Central memory CD8-positive, alpha-beta T cell (primary cell): Measurements from ENCODE around the gene FNDC3B.

Source experiments
- ATAC-seq: fragments of 150-1000 bp; cut with Tn5 transposase; replicated peaks from 2 replicates; pipeline ENCODE4 v1.10.0; 2022; ENCODE audit warnings: mild to moderate bottlenecking, moderate FRiP score, moderate number of reproducible peaks; ENCODE audit not compliant: poor library complexity, severe bottlenecking; ENCODE audit errors: extremely low read depth
- DNase-seq, 2 donors: peaks; one replicate each; pipeline ENCODE4 v3.0.0; 2021; ENCODE audit warnings: low spot score in 2 of 2
- H3K27ac Mint-ChIP-seq: one replicate; pipeline ENCODE4 v1.8.0; 2022; ENCODE audit warnings: low read depth, mild to moderate bottlenecking, moderate library complexity, mixed read lengths
- H3K27me3 Mint-ChIP-seq: one replicate; pipeline ENCODE4 v1.8.0; 2022; ENCODE audit warnings: mixed read lengths
- H3K36me3 Mint-ChIP-seq: one replicate; pipeline ENCODE4 v1.8.0; 2022; ENCODE audit warnings: mild to moderate bottlenecking, moderate library complexity, mixed read lengths; ENCODE audit not compliant: insufficient read depth
- H3K4me1 Mint-ChIP-seq: one replicate; pipeline ENCODE4 v1.8.0; 2022; ENCODE audit warnings: mixed read lengths
- H3K4me3 Mint-ChIP-seq: one replicate; pipeline ENCODE4 v1.8.0; 2022; ENCODE audit warnings: mild to moderate bottlenecking, moderate library complexity, mixed read lengths
- H3K9me3 Mint-ChIP-seq: one replicate; pipeline ENCODE4 v1.8.0; 2022; ENCODE audit warnings: mixed read lengths

Gene FNDC3B

DNA sequence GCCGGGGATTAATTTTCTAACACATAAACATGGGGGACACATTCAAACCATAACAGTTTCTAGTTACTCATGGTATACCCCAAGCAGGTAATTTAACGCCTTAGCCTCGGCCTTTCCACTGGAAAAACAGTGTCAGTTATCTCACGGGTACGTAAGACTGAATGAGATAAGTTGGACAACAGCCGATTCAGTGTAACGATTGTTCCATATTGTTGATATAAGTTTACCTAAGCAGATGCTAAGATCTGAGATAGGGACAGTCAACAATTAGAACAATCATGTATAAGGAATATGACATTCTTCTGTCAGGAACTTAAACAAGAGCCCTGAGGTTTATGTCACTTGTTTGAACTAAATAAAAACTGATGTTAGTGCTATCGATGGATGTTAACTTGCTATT, 278.1 kb downstream of the FNDC3B start:
- DNase-seq (no peak), ATAC-seq (no peak)
- Mint-ChIP-seq H3K36me3 (peaks cover 9% of the 10 kb centered on the region), H3K9me3 (no peaks in the 10 kb centered on the region), H3K4me1 (no peaks in the 10 kb centered on the region), H3K27ac (no peak overlapping the region), H3K4me3 (no peak overlapping the region), H3K27me3 (no peaks in the 10 kb centered on the region)

DNA sequence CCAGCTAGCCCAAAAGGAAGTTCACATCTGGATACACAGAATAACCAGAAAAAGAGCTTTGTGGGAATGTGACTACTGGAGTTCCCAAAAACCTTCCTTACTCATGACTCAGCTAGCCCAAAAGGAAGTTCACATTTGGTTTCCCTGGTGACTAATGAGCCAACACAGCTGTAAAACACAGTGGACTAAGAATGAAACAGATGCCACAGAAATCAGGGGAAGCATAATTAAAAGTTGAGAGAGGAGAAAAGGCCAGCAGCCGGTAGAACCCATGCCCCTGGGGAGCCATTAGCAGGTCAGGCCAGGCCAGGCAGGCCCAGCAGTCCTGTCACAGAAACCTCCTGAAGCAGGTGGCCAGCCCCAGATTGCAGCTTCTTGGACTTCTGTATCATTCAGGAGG, 278.6 kb downstream of the FNDC3B start:
- H3K27ac Mint-ChIP-seq = no peak overlapping the region
- H3K27me3 Mint-ChIP-seq = no peaks in the 10 kb centered on the region
- DNase-seq (no peak), ATAC-seq (no peak)
- H3K36me3 Mint-ChIP-seq = peaks cover 7% of the 10 kb centered on the region
- no peaks in the 10 kb centered on the region for H3K9me3 Mint-ChIP-seq
- no peaks in the 10 kb centered on the region for H3K4me1 Mint-ChIP-seq
- H3K4me3 Mint-ChIP-seq = no peak overlapping the region

DNA sequence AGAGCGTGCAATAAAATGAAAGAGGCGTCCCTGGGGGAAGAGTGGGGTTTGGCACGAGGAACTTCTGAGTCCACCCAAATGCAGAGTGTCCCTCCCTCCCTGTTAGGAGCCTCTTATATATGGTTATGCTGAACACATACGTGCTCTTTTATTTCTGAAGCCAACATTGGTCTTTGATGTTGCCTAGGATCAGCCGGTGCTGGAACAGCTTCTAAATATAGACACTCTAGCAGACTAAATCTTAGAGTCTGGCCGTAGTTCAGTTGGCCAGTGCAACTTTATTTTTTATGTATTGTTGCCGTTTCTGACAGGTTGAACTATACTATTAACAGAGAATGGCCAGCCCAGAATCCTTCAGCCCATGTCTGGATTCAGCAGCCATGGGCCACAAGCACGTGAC, 280.2 kb downstream of the FNDC3B start:
- DNase-seq = no peak
- Mint-ChIP-seq H3K4me1 (no peaks in the 10 kb centered on the region), H3K36me3 (peaks cover 12% of the 10 kb centered on the region), H3K27me3 (no peaks in the 10 kb centered on the region), H3K27ac (no peak overlapping the region), H3K4me3 (no peak overlapping the region), H3K9me3 (no peaks in the 10 kb centered on the region)
- ATAC-seq = no peak

DNA sequence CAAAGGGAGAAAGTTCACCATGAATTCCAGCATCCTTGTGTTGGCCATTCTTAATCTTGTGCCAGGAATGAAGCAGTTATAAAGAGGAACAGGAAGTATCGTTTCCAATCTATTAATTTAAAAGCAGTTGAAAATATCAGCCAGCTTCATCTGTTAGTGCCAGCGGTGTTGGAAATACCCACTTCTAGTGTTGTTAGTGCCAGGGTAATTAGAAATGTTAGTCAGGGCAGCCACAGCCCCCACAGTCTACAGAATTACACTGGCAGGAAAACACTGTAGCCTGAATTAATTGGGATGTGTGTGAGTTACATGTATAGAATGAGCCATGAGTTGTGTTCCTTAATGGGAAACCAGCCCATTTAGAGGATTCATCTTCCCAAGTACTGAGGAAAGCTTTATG, 281.1 kb downstream of the FNDC3B start:
- DNase-seq (no peak), ATAC-seq (no peak)
- peaks cover 12% of the 10 kb centered on the region for H3K36me3 Mint-ChIP-seq
- H3K4me3 Mint-ChIP-seq = no peak overlapping the region
- H3K4me1 Mint-ChIP-seq = no peaks in the 10 kb centered on the region
- H3K9me3 Mint-ChIP-seq = no peaks in the 10 kb centered on the region
- peak overlapping the region; percentile 79 for H3K27ac Mint-ChIP-seq
- no peaks in the 10 kb centered on the region for H3K27me3 Mint-ChIP-seq

DNA sequence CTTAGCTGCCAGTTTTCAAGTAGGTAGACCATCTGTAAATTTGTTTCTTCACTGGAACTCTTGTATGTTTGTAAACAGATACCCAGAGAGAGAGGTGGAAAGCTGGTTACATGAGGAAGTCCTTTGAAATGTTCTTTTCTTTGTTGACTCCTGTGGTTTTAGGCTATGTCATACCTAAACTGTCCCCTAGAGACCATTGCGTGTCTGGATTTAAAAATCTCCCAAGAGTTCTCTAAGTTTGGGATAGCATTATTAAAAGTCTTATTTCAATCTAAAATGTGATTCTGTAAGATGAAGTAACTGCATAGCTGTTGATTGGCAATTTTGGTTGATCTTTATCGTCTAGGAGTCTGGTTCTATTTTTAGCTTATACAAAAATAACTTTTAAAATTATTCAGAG, 281.7 kb downstream of the FNDC3B start:
- Mint-ChIP-seq H3K4me3 (no peak overlapping the region), H3K9me3 (no peaks in the 10 kb centered on the region), H3K36me3 (peaks cover 14% of the 10 kb centered on the region), H3K4me1 (no peaks in the 10 kb centered on the region), H3K27me3 (no peaks in the 10 kb centered on the region), H3K27ac (no peak overlapping the region)
- no peak for DNase-seq
- ATAC-seq = no peak

DNA sequence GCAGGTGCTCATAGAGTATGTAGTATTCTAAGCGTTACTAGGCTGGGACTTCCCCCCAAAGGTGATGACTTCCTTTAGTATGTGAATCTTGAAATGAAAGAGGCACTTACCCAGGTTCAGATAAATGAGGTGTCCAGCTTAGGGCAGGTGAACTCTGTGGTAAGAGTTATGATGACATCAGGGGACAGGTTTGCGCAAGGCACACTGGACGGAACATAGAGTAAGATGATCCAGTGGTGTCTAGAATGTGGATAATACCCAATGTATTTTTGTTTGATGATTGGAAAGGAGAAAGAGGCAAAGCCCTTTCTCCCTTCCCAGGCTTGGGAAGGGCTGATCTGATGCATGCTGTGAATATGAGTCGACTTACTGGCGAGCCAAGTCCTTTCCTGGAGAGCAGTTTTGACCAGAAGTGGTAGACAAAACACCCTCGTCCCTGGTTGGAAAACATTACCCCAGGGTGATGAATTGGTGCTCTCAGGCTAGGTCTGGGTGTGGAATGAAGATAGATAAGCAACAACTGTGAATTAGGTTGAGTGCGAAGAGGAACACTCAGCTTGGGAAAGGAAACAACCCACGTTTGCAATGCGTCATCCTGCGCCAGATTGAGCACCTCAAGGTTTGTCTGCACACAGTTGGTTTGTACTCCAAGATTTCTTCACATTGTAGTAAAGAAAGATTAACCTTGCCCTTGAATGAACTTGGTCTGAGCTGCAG, 284.7 kb downstream of the FNDC3B start:
- no peak for DNase-seq
- H3K9me3 Mint-ChIP-seq = no peaks in the 10 kb centered on the region
- no peak for ATAC-seq
- H3K36me3 Mint-ChIP-seq = peaks cover 13% of the 10 kb centered on the region
- H3K27me3 Mint-ChIP-seq = no peaks in the 10 kb centered on the region
- H3K4me3 Mint-ChIP-seq = no peak overlapping the region
- H3K4me1 Mint-ChIP-seq = no peaks in the 10 kb centered on the region
- H3K27ac Mint-ChIP-seq = no peak overlapping the region

DNA sequence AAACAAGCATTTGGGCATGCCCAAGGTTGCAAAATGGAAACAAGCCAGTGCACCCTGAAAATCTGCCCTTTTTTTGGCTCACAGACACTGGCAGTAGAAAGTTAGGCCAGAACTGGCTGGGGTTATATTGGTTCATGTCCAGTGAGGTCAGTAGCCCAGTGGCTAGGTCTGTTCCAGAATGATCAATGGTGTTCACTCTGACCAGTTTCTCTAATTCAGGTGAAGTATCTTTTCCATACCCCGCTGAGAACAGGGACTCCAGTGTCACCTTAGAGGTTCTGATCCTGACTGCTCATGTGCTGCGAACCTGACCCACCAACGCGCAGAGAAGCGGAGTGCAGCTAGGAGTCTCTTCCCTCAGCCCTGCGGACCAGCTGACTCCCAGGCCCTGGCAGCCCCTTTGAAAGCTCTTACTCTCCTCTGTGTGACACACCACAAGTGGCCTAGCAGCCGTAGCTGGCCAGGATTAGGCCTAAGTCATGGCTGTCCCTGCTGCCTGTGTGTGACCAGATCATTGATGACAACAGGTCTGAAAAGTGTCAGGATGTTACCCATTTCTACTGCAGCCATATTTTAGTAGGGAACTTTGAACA, 285.3 kb downstream of the FNDC3B start:
- Mint-ChIP-seq H3K27me3 (no peaks in the 10 kb centered on the region), H3K4me1 (no peaks in the 10 kb centered on the region), H3K9me3 (no peaks in the 10 kb centered on the region), H3K4me3 (no peak overlapping the region), H3K27ac (no peak overlapping the region), H3K36me3 (peaks cover 15% of the 10 kb centered on the region)
- DNase-seq (no peak), ATAC-seq (no peak)

DNA sequence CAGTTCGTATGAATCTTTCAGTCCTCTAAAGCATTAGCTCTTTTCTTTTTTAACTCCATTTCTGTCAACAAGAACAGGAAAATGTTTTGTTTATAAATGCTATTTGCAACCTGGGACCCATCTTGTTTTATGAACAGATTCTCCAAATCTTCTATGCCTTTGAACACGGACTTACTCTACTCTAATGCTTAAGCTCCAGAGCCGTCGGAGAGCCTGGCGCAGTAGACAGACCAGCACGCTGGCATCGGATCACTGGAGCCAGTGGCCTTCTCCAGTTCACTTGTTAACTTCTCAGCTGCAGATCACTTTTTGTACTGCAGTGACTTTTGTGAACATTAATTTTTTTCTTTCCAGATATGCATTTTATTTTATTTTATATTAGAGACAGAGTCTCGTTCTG, 286.1 kb downstream of the FNDC3B start:
- no peaks in the 10 kb centered on the region for H3K27me3 Mint-ChIP-seq
- ATAC-seq (no peak), DNase-seq (no peak)
- H3K36me3 Mint-ChIP-seq = peaks cover 15% of the 10 kb centered on the region
- H3K4me3 Mint-ChIP-seq = no peak overlapping the region
- H3K4me1 Mint-ChIP-seq = no peaks in the 10 kb centered on the region
- H3K27ac Mint-ChIP-seq = no peak overlapping the region
- H3K9me3 Mint-ChIP-seq = no peaks in the 10 kb centered on the region

DNA sequence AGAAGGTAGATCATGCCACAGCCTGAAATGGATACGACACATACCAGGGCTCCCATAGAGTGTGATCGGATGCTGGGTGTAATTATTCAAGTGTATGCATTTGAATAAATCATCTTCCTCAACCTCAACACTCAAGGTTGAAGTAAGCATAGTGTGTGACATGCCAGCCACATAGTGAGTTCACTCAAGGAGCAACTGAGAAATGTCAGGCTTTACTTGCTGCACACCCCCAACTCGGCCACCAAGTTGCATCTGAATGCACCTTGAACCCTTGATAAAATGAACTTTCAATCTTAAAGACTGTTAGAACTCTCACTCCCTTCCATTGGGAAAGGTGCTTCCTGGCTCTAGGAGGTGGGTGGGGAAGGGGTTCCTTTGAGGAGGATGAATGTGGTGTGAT, 287.6 kb downstream of the FNDC3B start:
- DNase-seq (no peak), ATAC-seq (no peak)
- H3K27me3 Mint-ChIP-seq = no peaks in the 10 kb centered on the region
- no peaks in the 10 kb centered on the region for H3K9me3 Mint-ChIP-seq
- H3K4me3 Mint-ChIP-seq = no peak overlapping the region
- H3K4me1 Mint-ChIP-seq = no peaks in the 10 kb centered on the region
- H3K36me3 Mint-ChIP-seq = peaks cover 16% of the 10 kb centered on the region
- no peak overlapping the region for H3K27ac Mint-ChIP-seq

DNA sequence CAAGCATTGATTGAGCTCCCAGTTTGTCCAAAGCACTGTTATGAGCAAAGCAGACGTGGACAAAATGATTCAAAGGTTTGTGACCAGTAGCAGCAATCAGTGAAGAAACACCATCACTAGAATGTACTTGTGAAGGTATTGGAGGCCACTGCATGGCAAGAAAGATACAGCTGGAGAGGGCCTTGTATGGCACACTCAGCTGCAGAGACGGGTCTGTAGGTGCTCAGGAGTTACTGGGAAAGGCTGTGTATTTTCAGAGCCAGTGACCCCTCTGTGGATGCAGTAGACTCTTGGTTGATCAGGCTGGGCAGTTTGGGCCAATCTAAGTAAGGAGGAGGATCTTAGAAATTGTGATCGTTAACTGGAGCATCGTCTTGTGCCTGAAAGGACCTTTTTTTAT, 288.9 kb downstream of the FNDC3B start:
- no peaks in the 10 kb centered on the region for H3K9me3 Mint-ChIP-seq
- H3K27me3 Mint-ChIP-seq = no peaks in the 10 kb centered on the region
- H3K4me3 Mint-ChIP-seq = no peak overlapping the region
- no peak overlapping the region for H3K27ac Mint-ChIP-seq
- peaks cover 16% of the 10 kb centered on the region for H3K36me3 Mint-ChIP-seq
- no peaks in the 10 kb centered on the region for H3K4me1 Mint-ChIP-seq
- DNase-seq (no peak), ATAC-seq (no peak)

DNA sequence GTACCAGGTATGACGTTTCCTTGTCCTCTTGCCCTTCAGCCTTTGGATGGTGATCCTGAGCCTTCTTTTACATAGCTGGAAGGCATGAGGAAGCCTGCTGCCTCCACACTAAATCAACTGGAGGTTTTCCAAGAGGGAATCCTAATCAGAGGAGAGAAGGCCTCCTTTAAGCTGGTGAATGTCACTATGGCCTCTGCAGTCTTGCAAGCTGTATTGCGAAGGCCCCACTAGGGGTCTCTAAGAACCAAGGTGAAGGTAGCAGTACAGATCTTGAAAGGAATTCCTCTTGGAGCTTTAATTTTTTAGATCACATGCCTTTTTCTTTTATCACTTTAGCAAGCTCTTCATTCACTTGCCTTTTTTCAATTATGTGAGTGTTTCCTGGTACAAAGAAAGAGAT, 289.7 kb downstream of the FNDC3B start:
- ATAC-seq (no peak), DNase-seq (no peak)
- Mint-ChIP-seq H3K4me1 (no peaks in the 10 kb centered on the region), H3K9me3 (no peaks in the 10 kb centered on the region), H3K27me3 (no peaks in the 10 kb centered on the region), H3K36me3 (peaks cover 16% of the 10 kb centered on the region), H3K27ac (no peak overlapping the region), H3K4me3 (no peak overlapping the region)

DNA sequence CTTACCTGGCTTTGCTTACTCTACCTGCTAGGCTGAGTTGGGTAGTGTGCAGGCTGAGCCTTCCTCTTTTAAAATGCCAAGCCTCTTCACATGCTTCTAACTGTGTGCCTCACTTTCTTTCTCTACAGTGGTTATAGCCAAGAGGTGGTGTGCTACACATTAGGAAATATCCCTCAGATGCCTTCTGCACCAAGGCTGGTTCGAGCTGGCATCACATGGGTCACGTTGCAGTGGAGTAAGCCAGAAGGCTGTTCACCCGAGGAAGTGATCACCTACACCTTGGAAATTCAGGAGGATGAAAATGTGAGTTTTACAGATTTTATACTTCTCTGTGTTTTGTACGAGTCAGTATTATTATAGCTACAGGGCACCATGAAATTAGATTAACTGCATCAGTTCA, 291.0 kb downstream of the FNDC3B start:
- ATAC-seq (no peak), DNase-seq (no peak)
- Mint-ChIP-seq H3K9me3 (no peaks in the 10 kb centered on the region), H3K36me3 (peaks cover 18% of the 10 kb centered on the region), H3K27ac (no peak overlapping the region), H3K4me1 (no peaks in the 10 kb centered on the region), H3K27me3 (no peaks in the 10 kb centered on the region), H3K4me3 (no peak overlapping the region)

DNA sequence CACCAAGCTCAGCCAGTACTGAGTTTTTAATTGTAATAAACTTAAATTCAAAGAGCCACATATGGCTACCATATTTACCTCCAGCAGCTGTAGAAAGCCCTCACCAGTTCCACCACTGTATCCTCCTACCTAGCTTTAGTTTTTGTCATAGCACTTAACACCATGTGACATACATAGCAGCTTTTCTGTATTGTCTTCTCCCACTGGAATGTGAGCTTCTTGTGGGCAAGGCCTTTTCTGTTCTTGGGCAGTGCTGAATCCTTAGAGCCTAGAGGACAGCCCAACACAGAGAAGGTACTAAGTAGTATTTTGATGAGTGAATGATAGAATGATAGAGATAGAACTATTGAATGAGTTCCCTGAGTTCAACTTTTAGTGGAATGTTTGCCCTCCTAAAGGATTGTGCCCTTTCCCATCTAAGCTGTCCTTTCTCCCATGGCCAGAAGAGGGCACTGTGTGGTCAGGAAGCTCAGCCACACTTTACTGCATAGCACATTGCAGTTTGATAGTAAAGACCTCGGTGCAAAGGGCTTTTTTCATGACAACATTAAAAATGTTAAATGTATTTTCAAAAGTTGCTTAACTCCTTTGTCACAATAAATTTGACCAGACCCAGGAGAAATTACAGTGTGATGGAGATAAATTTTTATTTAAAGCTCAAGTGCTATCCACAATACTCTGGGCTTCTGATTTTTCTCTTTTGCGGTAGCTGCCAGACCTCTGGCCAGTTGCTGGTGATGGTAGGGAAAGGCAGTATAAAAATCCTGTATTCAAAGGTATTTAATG, 293.1 kb downstream of the FNDC3B start:
- Mint-ChIP-seq H3K27me3 (no peaks in the 10 kb centered on the region), H3K36me3 (peaks cover 18% of the 10 kb centered on the region), H3K4me1 (no peaks in the 10 kb centered on the region), H3K27ac (no peak overlapping the region), H3K4me3 (no peak overlapping the region), H3K9me3 (no peaks in the 10 kb centered on the region)
- no peak for ATAC-seq
- DNase-seq = peak; percentile 18 to 25
